ENCODE results near the gene SPOCD1. TPM values are rescaled to one million over a fixed set of nuclear protein-coding genes. Genes with fewer than 3 reads are reported as not detected.

The SPOCD1 gene
- total RNA-seq, 1 experiment from 2014 or later: 0.66 TPM

DNA sequence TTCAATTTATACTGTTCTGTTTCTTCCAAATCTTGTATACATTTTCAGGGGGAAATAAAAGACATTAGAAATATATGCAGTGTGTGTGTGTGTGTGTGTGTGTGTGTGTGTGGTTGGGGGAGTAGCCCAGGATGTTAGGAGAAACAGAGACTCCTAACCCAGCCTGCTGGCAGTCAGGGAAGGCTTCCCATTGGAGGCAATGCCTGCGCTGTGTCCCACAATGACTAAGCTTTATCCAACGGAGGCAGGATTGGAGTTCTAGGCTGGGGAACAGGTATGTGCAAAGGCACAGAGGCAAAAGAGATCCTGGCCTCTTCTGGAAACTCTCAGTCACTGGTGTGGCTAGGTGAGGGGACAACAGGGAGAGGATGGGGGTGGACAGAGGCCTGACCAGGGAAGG lies 35.2 kb downstream of the SPOCD1 start:
- Histone ChIP-seq H3K4me1 (no peaks in the 10 kb centered on the region), H3K4me3 (ENCODE audit: low read depth, low read length) (no peak overlapping the region), H3K36me3 (ENCODE audit: control insufficient read depth, insufficient read depth, low read length) (no peaks in the 10 kb centered on the region), H3K27me3 (replicated peaks; ENCODE audit: control insufficient read depth, insufficient read depth, low read length) (no peaks in the 10 kb centered on the region), H3K9me3 (no peaks in the 10 kb centered on the region)
- Mint-ChIP-seq H3K4me1 (ENCODE audit: low read depth, unreplicated experiment) (no peaks in the 10 kb centered on the region), H3K27ac (ENCODE audit: unreplicated experiment) (no peak overlapping the region), H3K27me3 (ENCODE audit: insufficient read depth, unreplicated experiment) (peaks cover 3% of the 10 kb centered on the region), H3K4me3 (ENCODE audit: unreplicated experiment) (no peak overlapping the region), H3K36me3 (ENCODE audit: insufficient read depth, unreplicated experiment) (no peaks in the 10 kb centered on the region), H3K9me3 (ENCODE audit: unreplicated experiment) (no peaks in the 10 kb centered on the region)
- no peak for DNase-seq
- no TSS peak for BruUV-seq (replicated peaks)
- intact Hi-C loops (cut with micrococcal nuclease; ENCODE audit: unreplicated experiment): no loop called here
- ChIA-PET CTCF (interaction anchor here (1.9 kb wide), 1 partner anchor 9 kb away, joined by 10 read pairs; no protein-coding TSS in a partner anchor), POLR2A (no interaction called here)
- TF ChIP-seq, protein P1, sequence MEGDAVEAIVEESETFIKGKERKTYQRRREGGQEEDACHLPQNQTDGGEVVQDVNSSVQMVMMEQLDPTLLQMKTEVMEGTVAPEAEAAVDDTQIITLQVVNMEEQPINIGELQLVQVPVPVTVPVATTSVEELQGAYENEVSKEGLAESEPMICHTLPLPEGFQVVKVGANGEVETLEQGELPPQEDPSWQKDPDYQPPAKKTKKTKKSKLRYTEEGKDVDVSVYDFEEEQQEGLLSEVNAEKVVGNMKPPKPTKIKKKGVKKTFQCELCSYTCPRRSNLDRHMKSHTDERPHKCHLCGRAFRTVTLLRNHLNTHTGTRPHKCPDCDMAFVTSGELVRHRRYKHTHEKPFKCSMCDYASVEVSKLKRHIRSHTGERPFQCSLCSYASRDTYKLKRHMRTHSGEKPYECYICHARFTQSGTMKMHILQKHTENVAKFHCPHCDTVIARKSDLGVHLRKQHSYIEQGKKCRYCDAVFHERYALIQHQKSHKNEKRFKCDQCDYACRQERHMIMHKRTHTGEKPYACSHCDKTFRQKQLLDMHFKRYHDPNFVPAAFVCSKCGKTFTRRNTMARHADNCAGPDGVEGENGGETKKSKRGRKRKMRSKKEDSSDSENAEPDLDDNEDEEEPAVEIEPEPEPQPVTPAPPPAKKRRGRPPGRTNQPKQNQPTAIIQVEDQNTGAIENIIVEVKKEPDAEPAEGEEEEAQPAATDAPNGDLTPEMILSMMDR (IDR thresholded peaks at IDR 0.05; ENCODE audit: insufficient read depth in 1 of 2, low read depth in 1 of 2, low read length in 1 of 2, severe bottlenecking in 1 of 2, unreplicated experiment in 1 of 2): no peak

DNA sequence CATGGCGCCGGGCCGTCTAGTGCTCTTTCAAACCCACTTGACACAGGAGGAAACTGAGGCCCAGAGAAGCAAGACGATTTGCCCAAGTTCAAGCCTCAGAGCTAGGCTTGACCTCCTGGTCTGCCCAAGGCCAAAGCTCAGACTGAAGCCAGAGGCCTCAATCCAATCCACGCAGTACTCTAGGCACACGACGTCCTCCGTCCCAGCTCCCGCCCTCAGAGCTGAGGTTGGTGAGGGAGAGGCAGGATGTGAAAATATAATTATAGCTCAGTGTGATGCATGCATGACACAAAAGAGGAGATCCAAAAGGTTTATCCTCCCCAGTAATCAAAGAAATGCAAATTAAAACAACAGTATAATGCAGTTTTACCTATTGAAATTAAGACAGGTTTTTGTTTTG lies 36.1 kb downstream of the SPOCD1 start:
- no peaks in the 10 kb centered on the region for H3K4me1 Mint-ChIP-seq (ENCODE audit: low read depth, unreplicated experiment)
- H3K27ac Mint-ChIP-seq (ENCODE audit: unreplicated experiment): no peak overlapping the region
- intact Hi-C loops (cut with micrococcal nuclease; ENCODE audit: unreplicated experiment): no loop called here
- no peaks in the 10 kb centered on the region for H3K4me1 ChIP-seq
- TF ChIP-seq, protein P1 (IDR thresholded peaks at IDR 0.05; ENCODE audit: insufficient read depth in 1 of 2, low read depth in 1 of 2, low read length in 1 of 2, severe bottlenecking in 1 of 2, unreplicated experiment in 1 of 2): no peak
- no peaks in the 10 kb centered on the region for H3K9me3 Mint-ChIP-seq (ENCODE audit: unreplicated experiment)
- H3K4me3 Mint-ChIP-seq (ENCODE audit: unreplicated experiment): no peak overlapping the region
- no peaks in the 10 kb centered on the region for H3K36me3 Mint-ChIP-seq (ENCODE audit: insufficient read depth, unreplicated experiment)
- H3K27me3 ChIP-seq (replicated peaks; ENCODE audit: control insufficient read depth, insufficient read depth, low read length): no peaks in the 10 kb centered on the region
- DNase-seq: no peak
- no peaks in the 10 kb centered on the region for H3K36me3 ChIP-seq (ENCODE audit: control insufficient read depth, insufficient read depth, low read length)
- ChIA-PET CTCF (interaction anchor here (1.9 kb wide), 1 partner anchor 9 kb away, joined by 10 read pairs; no protein-coding TSS in a partner anchor), POLR2A (no interaction called here)
- no peaks in the 10 kb centered on the region for H3K9me3 ChIP-seq
- no TSS peak for BruUV-seq (replicated peaks)
- H3K27me3 Mint-ChIP-seq (ENCODE audit: insufficient read depth, unreplicated experiment): peaks cover 7% of the 10 kb centered on the region
- H3K4me3 ChIP-seq (ENCODE audit: low read depth, low read length): no peak overlapping the region

DNA sequence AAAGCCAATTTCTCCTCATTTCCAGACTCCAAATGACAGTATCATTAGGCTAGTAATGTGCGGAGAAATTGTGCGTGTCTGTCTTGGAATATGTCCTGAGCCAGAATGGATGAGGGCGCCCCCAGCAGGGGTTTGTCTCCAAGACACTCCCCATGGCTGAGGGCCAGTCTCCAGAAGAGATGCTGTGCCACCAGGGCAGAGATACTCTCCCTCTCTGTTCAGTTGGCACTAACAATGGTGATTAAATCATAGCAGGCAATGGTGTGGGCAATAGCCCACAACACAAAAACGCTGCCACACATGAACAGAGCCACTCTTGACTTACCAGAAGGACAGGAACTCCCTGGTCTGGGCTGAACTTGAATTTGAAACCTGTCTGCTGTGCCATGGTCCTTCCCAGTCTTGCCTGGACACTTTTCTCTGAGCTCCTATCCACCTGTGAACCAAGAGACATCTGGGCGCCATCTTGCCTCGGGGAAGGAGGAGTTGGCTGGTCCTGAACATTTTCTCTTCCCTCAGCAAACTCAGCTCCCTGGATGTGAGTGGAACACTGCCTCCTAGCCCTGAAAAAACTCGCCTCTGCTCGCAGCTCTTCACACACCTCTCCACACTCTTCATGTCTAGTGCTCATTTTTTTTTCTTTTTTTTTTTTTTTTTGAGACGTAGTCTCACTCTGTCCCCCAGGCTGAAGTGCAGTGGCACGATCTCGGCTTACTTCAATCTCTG lies 36.9 kb downstream of the SPOCD1 start:
- H3K4me1 Mint-ChIP-seq (ENCODE audit: low read depth, unreplicated experiment): no peaks in the 10 kb centered on the region
- H3K4me3 ChIP-seq (ENCODE audit: low read depth, low read length): no peak overlapping the region
- H3K9me3 ChIP-seq: no peaks in the 10 kb centered on the region
- ChIA-PET POLR2A (no interaction called here), CTCF (interaction anchor here (1.9 kb wide), 1 partner anchor 10 kb away, joined by 10 read pairs; no protein-coding TSS in a partner anchor)
- no peaks in the 10 kb centered on the region for H3K4me1 ChIP-seq
- no TSS peak for BruUV-seq (replicated peaks)
- H3K27ac Mint-ChIP-seq (ENCODE audit: unreplicated experiment): no peak overlapping the region
- no peak for DNase-seq
- intact Hi-C loops (cut with micrococcal nuclease; ENCODE audit: unreplicated experiment): no loop called here
- H3K36me3 ChIP-seq (ENCODE audit: control insufficient read depth, insufficient read depth, low read length): no peaks in the 10 kb centered on the region
- no peak overlapping the region for H3K4me3 Mint-ChIP-seq (ENCODE audit: unreplicated experiment)
- H3K27me3 Mint-ChIP-seq (ENCODE audit: insufficient read depth, unreplicated experiment): peaks cover 12% of the 10 kb centered on the region
- TF ChIP-seq, protein P1 (IDR thresholded peaks at IDR 0.05; ENCODE audit: insufficient read depth in 1 of 2, low read depth in 1 of 2, low read length in 1 of 2, severe bottlenecking in 1 of 2, unreplicated experiment in 1 of 2): no peak
- H3K9me3 Mint-ChIP-seq (ENCODE audit: unreplicated experiment): no peaks in the 10 kb centered on the region
- H3K36me3 Mint-ChIP-seq (ENCODE audit: insufficient read depth, unreplicated experiment): no peaks in the 10 kb centered on the region
- no peaks in the 10 kb centered on the region for H3K27me3 ChIP-seq (replicated peaks; ENCODE audit: control insufficient read depth, insufficient read depth, low read length)
